Prostate gland (tissue), 2 donors: ENCODE measurements around the gene LMCD1. TPM values are rescaled to one million over a fixed set of nuclear protein-coding genes. Genes with fewer than 3 reads are reported as not detected.

ENCODE experiments used
- DNase-seq: peaks from one replicate; pipeline ENCODE4 v3.0.0-alpha.2; 2019; ENCODE audit warnings: low spot score
- H3K27ac ChIP-seq, 2 donors: fragments of 200-600 bp; sonication (generic); 2 replicates each; pipeline ENCODE4 v1.5.1; 2017 to 2019
- H3K27me3 ChIP-seq: fragments of 200-600 bp; sonication (generic); replicated peaks from 2 replicates; pipeline ENCODE4 v1.5.1; 2019; ENCODE audit not compliant: insufficient read depth
- H3K36me3 ChIP-seq, 2 donors: fragments of 200-600 bp; sonication (generic); 1 replicate in 1 of 2; 2 replicates in 1 of 2; pipeline versions ENCODE4 v1.5.1 to v1.8.1; 2017 to 2019
- H3K4me1 ChIP-seq: fragments of 200-600 bp; sonication (generic); replicated peaks from 2 replicates; pipeline ENCODE4 v1.5.1; 2019
- H3K4me3 ChIP-seq, 2 donors: fragments of 200-600 bp; sonication (generic); 2 replicates each; pipeline ENCODE4 v1.5.1; 2017 to 2019
- H3K9me3 ChIP-seq: fragments of 200-600 bp; sonication (generic); 2 replicates; pipeline ENCODE4 v1.5.1; 2017
- CTCF ChIP-seq, 4 experiments: fragments of 200-600 bp in 2 of 4; fragments of 450-650 bp in 2 of 4; sonication (generic) in 2 of 4; IDR thresholded peaks; 1 replicate in 3 of 4; 2 replicates in 1 of 4; pipeline ENCODE4 v1.5.1; 2016 to 2019; ENCODE audit warnings: antibody characterized with exemption in 4 of 4, mild to moderate bottlenecking in 2 of 4, moderate library complexity in 2 of 4
- POLR2A ChIP-seq: fragments of 450-650 bp; IDR thresholded peaks from one replicate; pipeline ENCODE4 v1.6.1; 2016; ENCODE audit warnings: antibody characterized with exemption, mild to moderate bottlenecking
- POLR2AphosphoS5 ChIP-seq: sonication (generic); formaldehyde crosslinking; IDR thresholded peaks from one replicate; pipeline ENCODE4 v1.6.1; 2017; ENCODE audit warnings: antibody characterized with exemption
- WGBS: methylation state at CpG from one replicate; pipeline ENCODE4 v1.1.5; 2018; 5-methylcytosine and 5-hydroxymethylcytosine counted together
- intact Hi-C: fragments of 100-400 bp; cut with DNase I; formaldehyde crosslinking; loops from one replicate; pipeline ENCODE4 v1.14.2; 2022
- total RNA-seq, 2 donors: library from RNA; depleted of rRNA; stranded (reverse); fragments of >200 nt; gene quantifications; one replicate each; pipeline ENCODE4 v1.1.0, GENCODE V29; 2016

LMCD1 gene
- total RNA-seq, 2 donors from 2014 or later = 73.0 to 144 TPM

- Histone ChIP-seq H3K4me1 (peaks cover 7% of the 10 kb centered on the region), H3K9me3 (no peaks in the 10 kb centered on the region), H3K27me3 (no peaks in the 10 kb centered on the region), H3K36me3 (no peaks in the 10 kb centered on the region), H3K27ac (peak overlapping the region in 1 of 2 donors; percentile 26), H3K4me3 (no peak overlapping the region)
- intact Hi-C loops = no loop called here
- DNase-seq = peak; percentile 90
- 2% methylated on average over 3 of the region's 3 CpGs for WGBS
- TF ChIP-seq CTCF (IDR thresholded peaks at IDR 0.05) (no peak), POLR2AphosphoS5 (peak; percentile 98)
Observed at GRCh38 chr3:8505621-8506020, 4.0 kb downstream of the LMCD1 start.

- no peak overlapping the region for H3K4me3 ChIP-seq
- peak overlapping the region; percentile 1 to 26 for H3K27ac ChIP-seq
- TF ChIP-seq POLR2AphosphoS5 (no peak), CTCF (IDR thresholded peaks at IDR 0.05) (no peak), POLR2A (no peak)
- WGBS = 21% methylated on average over 6 of the region's 6 CpGs
- H3K9me3 ChIP-seq = no peaks in the 10 kb centered on the region
- no peaks in the 10 kb centered on the region for H3K27me3 ChIP-seq
- DNase-seq = peak; percentile 20
- H3K4me1 ChIP-seq = peaks cover 5% of the 10 kb centered on the region
- intact Hi-C loops = no loop called here
- H3K36me3 ChIP-seq = no peaks in the 10 kb centered on the region
Observed at GRCh38 chr3:8506571-8507061, 5.0 kb downstream of the LMCD1 start.

- Histone ChIP-seq H3K27ac (no peak overlapping the region), H3K4me1 (peaks cover 5% of the 10 kb centered on the region), H3K9me3 (no peaks in the 10 kb centered on the region), H3K4me3 (no peak overlapping the region), H3K36me3 (no peaks in the 10 kb centered on the region), H3K27me3 (no peaks in the 10 kb centered on the region)
- DNase-seq = no peak
- no peak for TF ChIP-seq POLR2A
- TF ChIP-seq POLR2AphosphoS5 = no peak
- no peak for TF ChIP-seq CTCF (IDR thresholded peaks at IDR 0.05)
- WGBS = 66% methylated on average over 3 of the region's 3 CpGs
- intact Hi-C loops = no loop called here
Observed at GRCh38 chr3:8507496-8507895, 5.9 kb downstream of the LMCD1 start.

GRCh38 chr3:8509961-8510360 lies 8.3 kb downstream of the LMCD1 start:
- no peak for TF ChIP-seq POLR2AphosphoS5
- no peak for TF ChIP-seq CTCF (IDR thresholded peaks at IDR 0.05)
- no peak for TF ChIP-seq POLR2A
- no peak overlapping the region for H3K4me3 ChIP-seq
- no peak for DNase-seq
- H3K27me3 ChIP-seq = no peaks in the 10 kb centered on the region
- intact Hi-C loops = no loop called here
- no peak overlapping the region for H3K27ac ChIP-seq
- peaks cover 4% of the 10 kb centered on the region for H3K4me1 ChIP-seq
- 91% methylated on average over 6 of the region's 6 CpGs for WGBS
- no peaks in the 10 kb centered on the region for H3K36me3 ChIP-seq
- no peaks in the 10 kb centered on the region for H3K9me3 ChIP-seq

GRCh38 chr3:8512234-8512633 lies 10.6 kb downstream of the LMCD1 start:
- WGBS = 95% methylated on average over 1 of the region's 1 CpG
- H3K4me3 ChIP-seq = no peak overlapping the region
- H3K4me1 ChIP-seq = no peaks in the 10 kb centered on the region
- H3K36me3 ChIP-seq = no peaks in the 10 kb centered on the region
- TF ChIP-seq POLR2A = no peak
- no peak for TF ChIP-seq CTCF (IDR thresholded peaks at IDR 0.05)
- TF ChIP-seq POLR2AphosphoS5 = no peak
- H3K27ac ChIP-seq = no peak overlapping the region
- intact Hi-C loops = no loop called here
- no peaks in the 10 kb centered on the region for H3K27me3 ChIP-seq
- no peak for DNase-seq
- no peaks in the 10 kb centered on the region for H3K9me3 ChIP-seq
